Endometrial microvascular endothelial cells (primary cell): ENCODE results near the gene MPRIP. TPM values are rescaled to one million over a fixed set of nuclear protein-coding genes. Genes with fewer than 3 reads are reported as not detected.
"Not testable (repeated sequence)": the region's sequence is repeated elsewhere in the genome, so short reads cannot be mapped to it uniquely, and the experiment has no call there.

Experiments
- in situ Hi-C: cut with HindIII; loops from 2 replicates; pipeline ENCODE4 v1.10.0; 2017; ENCODE audit warnings: low sequenced_read_pairs, low pct_unique_long_range_greater_than_20kb; ENCODE audit errors: inconsistent ontology term
- total RNA-seq: library from RNA; depleted of rRNA; stranded (reverse); fragments of >200 nt; gene quantifications from one replicate; pipeline ENCODE4 v1.2.3, GENCODE V29; 2015; ENCODE audit errors: inconsistent ontology term

MPRIP gene
- total RNA-seq, 1 donor from 2014 or later = 193 TPM

DNA sequence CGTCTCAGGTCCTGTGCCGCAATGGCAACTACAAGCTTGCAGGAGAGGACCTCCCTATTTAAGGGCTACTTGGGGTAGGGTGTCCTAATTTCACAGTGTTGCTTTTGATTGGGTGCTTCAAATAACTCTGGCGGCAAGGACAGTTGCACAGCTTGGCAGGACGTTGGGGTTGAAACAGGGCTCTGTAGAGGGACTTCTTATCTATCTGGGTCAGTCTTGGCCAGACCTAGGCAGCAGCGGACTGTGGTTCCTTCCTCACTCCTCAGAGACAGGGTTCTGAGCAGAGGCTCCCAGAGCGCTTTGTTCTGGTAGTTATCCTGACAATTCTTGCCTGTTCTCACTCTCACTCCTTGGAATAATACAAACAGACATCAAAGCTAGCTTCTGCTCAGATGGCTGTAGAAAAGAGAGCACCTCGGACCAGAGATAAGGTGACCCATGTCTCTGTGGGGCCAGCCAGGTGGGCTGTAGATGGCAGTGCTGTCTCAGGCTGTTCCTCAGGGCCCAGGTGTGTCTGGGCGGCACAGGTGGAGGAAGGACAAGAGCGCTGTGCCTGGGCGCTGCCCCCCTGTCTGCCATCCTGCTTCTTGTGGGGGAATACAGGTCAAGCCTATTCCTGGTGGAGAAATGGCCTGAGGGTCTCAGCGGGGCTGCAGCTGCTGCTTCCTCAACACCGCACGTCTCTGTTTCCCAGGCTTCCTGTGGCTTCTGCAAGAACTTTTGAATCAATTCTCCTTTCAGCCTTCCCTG, 102.8 kb downstream of the MPRIP start:
- in situ Hi-C loops = no loop called here

DNA sequence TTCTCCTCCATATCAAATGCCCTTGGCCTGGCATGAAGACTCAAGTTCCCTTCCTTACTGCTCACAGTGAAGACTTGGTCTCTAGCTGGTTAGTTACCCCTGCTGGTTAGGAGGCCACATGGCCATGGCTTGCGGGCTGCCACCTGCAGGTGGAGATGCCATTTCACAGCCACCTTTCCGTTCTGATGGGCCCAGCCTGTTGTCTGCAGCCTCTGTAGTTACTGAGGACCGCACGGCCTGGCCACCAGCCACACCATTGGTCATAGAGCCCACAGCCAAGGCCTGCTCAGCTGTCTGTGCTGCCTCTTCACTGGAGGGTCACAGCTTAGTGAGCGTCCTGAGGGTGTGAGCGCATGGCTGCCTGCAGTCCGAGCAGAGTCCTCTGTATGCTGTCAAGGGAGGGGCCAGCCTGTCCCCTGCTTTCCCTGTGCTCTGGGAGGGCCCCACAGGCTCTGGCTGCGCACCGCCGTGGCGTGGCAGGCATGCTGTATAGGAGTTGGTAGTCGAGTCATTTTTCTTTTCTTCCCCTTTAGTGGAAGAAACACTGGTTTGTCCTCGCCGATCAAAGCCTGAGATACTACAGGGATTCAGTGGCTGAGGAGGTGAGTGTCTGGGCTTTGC, 104.6 kb downstream of the MPRIP start:
- in situ Hi-C loops = no loop called here

DNA sequence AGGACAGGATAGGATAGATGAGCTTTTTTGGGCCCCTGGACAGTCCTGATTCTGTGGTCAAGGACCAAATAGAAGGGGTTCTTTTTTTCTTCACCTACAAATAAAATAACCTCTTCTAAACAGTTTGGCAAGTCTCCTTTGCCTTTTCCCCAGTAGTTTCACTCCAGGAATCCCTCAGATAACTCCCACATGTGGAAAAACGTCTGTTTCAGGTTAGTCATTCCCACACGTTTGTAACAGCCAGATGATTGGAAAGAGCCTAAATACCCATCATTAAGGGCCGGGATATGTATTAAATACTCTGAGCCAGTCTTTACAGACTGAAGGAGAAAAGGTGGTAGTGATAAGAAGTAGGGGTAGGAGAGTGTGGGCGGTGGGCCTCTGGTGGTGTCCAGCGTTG, 105.6 kb downstream of the MPRIP start:
- in situ Hi-C loops = no loop called here

DNA sequence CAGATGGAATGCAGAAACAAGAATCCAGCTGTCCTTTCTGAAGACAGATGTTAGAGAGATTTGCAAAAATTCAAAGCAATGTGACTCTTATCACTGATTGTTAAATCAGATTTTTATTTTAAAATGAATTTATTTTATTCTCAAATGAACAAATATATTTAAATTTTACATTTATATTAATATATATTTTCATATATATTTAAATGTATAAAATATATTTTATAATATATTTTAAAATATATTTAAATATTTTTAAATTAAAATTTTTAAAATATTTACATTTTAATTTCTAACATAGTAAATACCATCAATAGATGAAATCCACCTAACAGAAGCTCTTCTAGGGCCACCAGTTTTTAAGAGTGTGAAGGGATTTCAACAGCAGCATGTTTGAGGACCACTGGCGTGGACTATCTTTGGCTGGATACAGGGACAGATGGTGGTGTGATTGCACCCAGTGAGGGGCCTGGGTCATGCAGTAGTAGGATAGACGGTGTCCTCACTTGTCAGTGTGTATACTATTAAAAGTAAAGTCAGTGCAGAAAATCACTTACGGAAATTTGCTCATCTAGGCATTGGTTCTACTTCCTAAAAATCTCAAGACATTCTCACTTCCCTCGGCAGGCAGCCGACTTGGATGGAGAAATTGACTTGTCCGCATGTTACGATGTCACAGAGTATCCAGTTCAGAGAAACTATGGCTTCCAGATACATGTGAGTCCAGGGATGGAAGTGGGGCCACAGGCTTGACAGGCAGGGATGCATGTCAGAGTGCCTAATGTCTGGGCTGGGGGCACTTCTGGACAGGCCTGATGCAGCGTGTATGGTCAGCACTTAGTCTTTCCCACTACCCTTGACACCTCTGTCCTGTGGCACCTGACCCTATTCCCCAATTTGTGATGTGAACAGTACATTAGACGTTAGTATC, 107.5 kb downstream of the MPRIP start:
- in situ Hi-C loops = no loop called here

DNA sequence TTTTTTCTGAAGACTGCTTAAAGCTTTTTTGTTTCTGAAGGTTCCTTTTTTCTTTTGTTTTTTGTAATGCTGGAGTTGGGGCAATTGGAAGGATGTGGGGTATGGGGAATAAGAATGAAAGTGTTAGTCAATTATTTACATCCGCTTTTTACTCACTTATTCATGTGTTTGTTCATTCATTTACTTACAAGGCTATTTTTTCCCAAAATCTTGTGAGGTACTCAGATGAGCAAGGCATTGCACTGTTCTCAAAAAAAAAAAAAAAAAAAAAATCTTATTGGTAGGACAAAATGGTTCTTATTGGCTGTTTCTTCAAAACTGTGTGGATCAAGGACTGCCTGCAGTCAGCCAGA, 108.2 kb downstream of the MPRIP start:
- in situ Hi-C loops = no loop called here

GRCh38 chr17:17151055-17151454, 108.8 kb downstream of the MPRIP start:
- in situ Hi-C loops = no loop called here

DNA sequence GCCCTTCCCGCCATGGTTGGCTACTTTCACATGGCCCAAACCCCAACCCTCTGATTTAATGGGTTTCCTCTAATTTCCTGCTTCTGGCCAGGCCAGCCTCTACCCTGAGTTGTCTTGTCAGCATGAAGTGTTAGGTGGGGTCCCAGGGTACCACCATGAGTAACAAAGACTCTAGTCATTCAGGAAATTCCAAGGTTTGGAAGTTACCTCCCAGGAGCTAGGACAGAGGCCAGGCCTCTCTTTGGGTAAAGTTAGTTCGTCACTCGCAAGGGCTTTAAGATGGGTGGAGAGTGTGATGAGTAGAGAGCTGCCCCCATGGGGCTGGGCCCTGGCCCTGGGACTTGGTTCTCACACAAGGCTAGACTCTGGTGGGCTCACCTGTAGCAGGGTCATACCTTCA, 109.3 kb downstream of the MPRIP start:
- in situ Hi-C loops = no loop called here

- in situ Hi-C loops = no loop called here
Measured at GRCh38 chr17:17151962-17152361, 109.7 kb downstream of the MPRIP start.

- in situ Hi-C loops = no loop called here
Measured at GRCh38 chr17:17152385-17152784, 110.1 kb downstream of the MPRIP start.

DNA sequence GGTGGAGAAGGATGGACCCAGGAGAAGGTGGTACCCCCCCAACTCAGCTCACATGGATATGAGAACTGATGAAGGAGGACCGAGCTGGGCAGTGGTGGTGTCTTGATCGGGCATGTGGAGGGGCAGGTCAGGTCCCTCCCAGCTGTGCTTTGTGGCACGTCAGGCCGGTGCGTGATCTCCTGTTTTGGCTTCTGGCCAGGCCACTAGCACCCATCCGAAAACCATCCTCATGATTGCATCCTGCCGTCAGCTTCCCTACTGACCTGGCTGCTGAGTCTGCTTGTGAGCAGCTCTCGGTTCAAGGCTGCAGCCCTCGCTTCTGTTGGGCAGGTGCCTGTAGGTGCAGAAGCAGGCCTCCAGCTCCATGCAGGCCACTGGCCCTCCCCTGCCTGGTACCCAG, 110.8 kb downstream of the MPRIP start:
- in situ Hi-C loops = no loop called here

DNA sequence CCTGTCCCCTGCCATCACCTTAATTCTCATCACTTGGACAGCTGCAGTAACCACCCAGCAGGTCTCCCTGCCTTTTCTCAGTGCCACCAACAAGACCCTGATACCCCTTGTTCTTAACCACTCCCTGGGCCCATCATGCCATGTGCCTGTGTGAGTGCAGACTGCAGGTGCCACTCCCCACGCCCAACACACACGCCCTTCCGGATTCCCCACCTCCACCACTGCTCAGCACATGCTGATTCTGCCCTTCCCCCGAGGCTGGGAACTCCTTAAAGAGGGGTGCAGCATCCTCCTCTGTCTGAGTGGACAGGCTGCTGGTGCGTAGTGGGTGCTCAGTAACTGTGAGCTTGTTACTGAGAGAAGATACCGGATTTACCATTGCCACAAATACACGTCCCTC, 111.5 kb downstream of the MPRIP start:
- in situ Hi-C loops = no loop called here

- in situ Hi-C loops = no loop called here
Measured at GRCh38 chr17:17154556-17154955, 112.3 kb downstream of the MPRIP start.

- in situ Hi-C loops = no loop called here
Measured at GRCh38 chr17:17154981-17155380, 112.7 kb downstream of the MPRIP start.

- in situ Hi-C loops = no loop called here
Measured at GRCh38 chr17:17155568-17155967, 113.3 kb downstream of the MPRIP start.

DNA sequence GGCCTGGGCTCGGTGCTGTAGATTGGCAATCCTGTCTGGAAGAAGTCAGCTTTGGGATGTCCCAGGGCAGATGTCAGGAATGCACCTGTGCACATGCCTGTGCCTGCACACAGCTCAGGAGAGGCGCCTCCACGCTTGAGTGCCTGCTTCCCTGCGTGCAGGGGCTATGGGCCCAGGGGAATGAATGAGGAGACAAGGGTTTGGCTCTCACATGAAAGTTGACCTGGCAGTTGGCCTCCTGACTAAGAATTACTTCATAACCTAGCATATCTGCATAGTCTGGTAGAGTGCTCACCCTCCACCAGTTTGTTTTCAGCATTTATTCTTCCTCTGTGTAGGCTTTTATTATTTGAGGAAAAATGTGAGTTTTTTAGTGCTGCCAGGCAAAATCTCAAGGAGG, 113.8 kb downstream of the MPRIP start:
- in situ Hi-C loops = no loop called here

DNA sequence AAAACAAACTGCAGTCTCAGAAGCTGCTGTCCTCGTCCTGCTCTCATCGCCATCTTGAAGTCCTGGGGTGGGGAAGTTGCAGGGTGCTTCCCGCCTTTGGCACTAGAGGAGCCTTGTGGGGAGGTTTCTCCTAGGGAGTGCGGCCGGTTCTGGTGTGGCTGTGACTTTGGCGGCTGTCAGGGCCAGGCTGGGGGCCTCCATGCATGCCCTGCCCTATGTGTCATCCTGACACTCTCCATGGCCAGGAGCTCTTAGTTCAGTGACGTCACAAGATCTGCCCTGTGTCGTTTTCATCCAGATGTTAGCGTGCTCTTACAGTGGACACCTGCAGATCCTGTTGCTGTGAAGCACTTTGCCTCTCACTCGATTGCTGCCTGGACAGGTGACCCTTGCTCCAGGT, 114.3 kb downstream of the MPRIP start:
- in situ Hi-C loops = no loop called here

DNA sequence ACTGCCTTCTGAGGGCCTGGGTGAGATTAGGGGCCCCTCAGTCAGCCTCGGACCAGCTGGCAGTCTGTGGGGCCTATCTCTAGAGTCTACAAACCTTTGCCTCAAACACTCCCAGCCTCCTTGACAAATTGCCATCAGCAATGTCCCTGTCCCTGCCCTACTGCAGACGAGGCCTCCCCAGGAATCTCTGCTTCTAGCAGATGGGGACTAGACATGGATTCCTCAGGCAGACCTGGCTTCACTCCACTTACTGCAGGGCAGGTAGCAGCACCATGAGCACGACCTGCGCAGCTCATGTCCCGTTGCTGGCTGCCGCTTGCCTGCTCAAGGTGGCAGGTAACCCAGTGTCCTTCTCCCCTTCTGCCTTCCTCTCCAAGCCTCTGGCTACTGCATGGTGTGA, 114.8 kb downstream of the MPRIP start:
- in situ Hi-C loops = no loop called here

- in situ Hi-C loops = not testable (repeated sequence)
Measured at GRCh38 chr17:17158506-17158905, 116.2 kb downstream of the MPRIP start.

- in situ Hi-C loops = no loop called here
Measured at GRCh38 chr17:17159571-17159970, 117.3 kb downstream of the MPRIP start.

DNA sequence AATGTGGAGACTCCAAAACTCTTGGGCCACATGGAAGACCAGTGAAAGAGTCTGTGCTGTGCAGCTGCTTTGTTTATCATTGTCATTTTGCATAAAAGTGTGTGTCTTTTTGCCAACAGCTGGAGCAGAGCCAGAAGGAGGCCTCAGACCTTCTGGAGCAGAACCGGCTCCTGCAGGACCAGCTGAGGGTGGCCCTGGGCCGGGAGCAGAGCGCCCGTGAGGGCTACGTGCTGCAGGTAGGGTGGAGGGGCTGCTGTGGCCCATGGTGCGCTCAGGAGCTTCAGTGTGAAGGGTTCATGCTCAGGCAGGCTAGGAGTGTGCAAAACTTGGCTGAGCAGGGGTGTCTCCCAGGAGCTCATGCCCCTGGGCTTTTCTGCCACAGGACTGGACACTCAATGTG, 118.9 kb downstream of the MPRIP start:
- in situ Hi-C loops = no loop called here
